Thyroid gland (tissue), 4 donors: ENCODE results near the gene ROCK2.

Experiments
- POLR2A ChIP-seq, 2 donors: fragments of 450-650 bp; IDR thresholded peaks; one replicate each; pipeline ENCODE4 v1.6.1; 2017; ENCODE audit warnings: antibody characterized with exemption in 2 of 2, mild to moderate bottlenecking in 2 of 2, moderate library complexity in 1 of 2
- TF ChIP-seq, protein P1 (sequence below), 6 experiments: fragments of 200-600 bp in 3 of 6; fragments of 450-650 bp in 3 of 6; sonication (generic) in 3 of 6; IDR thresholded peaks; one replicate each; pipeline ENCODE4 v1.5.1; 2016 to 2019; ENCODE audit warnings: antibody characterized with exemption in 6 of 6, mild to moderate bottlenecking in 2 of 6, inconsistent platforms in 1 of 6, moderate library complexity in 1 of 6

DNA sequence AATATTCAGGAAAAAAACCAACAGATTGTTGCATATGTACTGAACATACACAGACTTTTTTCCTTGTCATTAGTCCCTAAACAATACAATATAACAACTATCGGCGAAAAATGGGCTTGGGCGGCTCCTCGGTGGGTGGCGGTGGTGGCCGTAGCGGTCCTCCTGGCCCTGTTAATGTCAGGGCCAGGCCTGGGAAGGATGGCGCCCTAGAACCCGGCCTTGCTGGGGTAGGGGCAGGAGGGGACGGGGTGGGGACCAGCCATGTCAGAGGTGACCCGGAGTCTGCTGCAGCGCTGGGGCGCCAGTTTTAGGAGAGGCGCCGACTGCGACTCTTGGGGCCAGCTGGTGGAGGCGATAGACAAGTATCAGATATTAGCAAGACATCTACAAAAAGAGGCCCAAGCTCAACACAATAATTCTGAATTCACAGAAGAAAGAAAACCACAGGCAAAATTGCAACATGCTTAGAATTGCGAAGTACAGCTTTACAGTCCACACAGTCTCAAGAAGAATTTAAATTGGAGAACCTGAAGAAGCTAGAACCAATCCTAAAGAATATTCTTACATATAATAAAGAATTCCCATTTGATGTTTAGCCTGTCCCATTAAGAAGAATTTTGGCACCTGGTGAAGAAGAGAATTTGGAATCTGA is 36.5 kb downstream of the ROCK2 start:
- TF ChIP-seq, protein P1, sequence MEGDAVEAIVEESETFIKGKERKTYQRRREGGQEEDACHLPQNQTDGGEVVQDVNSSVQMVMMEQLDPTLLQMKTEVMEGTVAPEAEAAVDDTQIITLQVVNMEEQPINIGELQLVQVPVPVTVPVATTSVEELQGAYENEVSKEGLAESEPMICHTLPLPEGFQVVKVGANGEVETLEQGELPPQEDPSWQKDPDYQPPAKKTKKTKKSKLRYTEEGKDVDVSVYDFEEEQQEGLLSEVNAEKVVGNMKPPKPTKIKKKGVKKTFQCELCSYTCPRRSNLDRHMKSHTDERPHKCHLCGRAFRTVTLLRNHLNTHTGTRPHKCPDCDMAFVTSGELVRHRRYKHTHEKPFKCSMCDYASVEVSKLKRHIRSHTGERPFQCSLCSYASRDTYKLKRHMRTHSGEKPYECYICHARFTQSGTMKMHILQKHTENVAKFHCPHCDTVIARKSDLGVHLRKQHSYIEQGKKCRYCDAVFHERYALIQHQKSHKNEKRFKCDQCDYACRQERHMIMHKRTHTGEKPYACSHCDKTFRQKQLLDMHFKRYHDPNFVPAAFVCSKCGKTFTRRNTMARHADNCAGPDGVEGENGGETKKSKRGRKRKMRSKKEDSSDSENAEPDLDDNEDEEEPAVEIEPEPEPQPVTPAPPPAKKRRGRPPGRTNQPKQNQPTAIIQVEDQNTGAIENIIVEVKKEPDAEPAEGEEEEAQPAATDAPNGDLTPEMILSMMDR (IDR thresholded peaks at IDR 0.05) = no peak
- TF ChIP-seq POLR2A (IDR thresholded peaks at IDR 0.05) = no peak
